IMR-90 (cell line): Measurements from ENCODE around the gene OR6V1.

Source experiments
- FOS ChIP-seq: fragments of 150-350 bp; IDR thresholded peaks from 2 replicates; pipeline ENCODE4 v1.6.1; 2016; ENCODE audit warnings: low read depth, low read length
- MAFK ChIP-seq: IDR thresholded peaks from 2 replicates; pipeline ENCODE4 v1.6.1; 2012; ENCODE audit warnings: low read depth, low read length, improper control_type of control experiment
- MXI1 ChIP-seq: IDR thresholded peaks from 2 replicates; pipeline ENCODE4 v1.6.1; 2012; ENCODE audit warnings: low read depth, mild to moderate bottlenecking, low read length, moderate library complexity, borderline replicate concordance
- POLR2A ChIP-seq: IDR thresholded peaks from 2 replicates; pipeline ENCODE4 v1.6.1; 2012; ENCODE audit warnings: mild to moderate bottlenecking, low read depth, low read length
- RCOR1 ChIP-seq: IDR thresholded peaks from 2 replicates; pipeline ENCODE4 v1.6.1; 2012; ENCODE audit warnings: mild to moderate bottlenecking, low read length, improper control_type of control experiment; ENCODE audit not compliant: insufficient replicate concordance
- RFX5 ChIP-seq: IDR thresholded peaks from 2 replicates; pipeline ENCODE4 v1.8.0; 2012; ENCODE audit warnings: low read depth, mild to moderate bottlenecking, low read length, moderate library complexity
- TF ChIP-seq, protein P1 (sequence below): conservative IDR thresholded peaks from 2 replicates; pipeline ENCODE4 v1.5.1; 2012; ENCODE audit warnings: mild to moderate bottlenecking, low read depth, low read length, improper control_type of control experiment

DNA sequence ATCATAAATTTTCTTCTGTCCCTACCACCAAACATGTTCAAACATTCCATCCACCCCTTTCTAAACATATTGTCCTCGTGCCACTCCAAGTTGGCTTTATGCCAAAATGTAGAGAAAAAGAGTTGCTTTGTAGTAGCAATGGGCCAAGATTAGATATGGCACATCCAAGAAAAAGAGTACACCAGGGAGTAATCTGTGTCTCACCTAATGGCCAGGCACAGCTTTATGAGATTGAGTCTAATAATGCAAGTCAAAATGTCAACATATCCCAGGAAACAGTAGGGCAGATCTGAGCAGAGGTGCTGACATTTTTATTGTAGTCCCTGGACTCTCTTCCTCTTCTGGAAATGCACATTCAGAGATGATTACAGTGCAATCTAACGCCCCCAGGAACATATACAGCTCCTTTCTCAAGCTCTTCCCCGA is 5.7 kb upstream of the OR6V1 start:
- TF ChIP-seq MXI1, result no peak
- no peak for TF ChIP-seq MAFK
- TF ChIP-seq, protein P1, sequence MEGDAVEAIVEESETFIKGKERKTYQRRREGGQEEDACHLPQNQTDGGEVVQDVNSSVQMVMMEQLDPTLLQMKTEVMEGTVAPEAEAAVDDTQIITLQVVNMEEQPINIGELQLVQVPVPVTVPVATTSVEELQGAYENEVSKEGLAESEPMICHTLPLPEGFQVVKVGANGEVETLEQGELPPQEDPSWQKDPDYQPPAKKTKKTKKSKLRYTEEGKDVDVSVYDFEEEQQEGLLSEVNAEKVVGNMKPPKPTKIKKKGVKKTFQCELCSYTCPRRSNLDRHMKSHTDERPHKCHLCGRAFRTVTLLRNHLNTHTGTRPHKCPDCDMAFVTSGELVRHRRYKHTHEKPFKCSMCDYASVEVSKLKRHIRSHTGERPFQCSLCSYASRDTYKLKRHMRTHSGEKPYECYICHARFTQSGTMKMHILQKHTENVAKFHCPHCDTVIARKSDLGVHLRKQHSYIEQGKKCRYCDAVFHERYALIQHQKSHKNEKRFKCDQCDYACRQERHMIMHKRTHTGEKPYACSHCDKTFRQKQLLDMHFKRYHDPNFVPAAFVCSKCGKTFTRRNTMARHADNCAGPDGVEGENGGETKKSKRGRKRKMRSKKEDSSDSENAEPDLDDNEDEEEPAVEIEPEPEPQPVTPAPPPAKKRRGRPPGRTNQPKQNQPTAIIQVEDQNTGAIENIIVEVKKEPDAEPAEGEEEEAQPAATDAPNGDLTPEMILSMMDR, result no peak
- TF ChIP-seq RCOR1, result no peak
- no peak for TF ChIP-seq POLR2A
- no peak for TF ChIP-seq FOS
- TF ChIP-seq RFX5, result no peak
